Measurements from ENCODE around the gene NOA1.

NOA1 gene

DNA sequence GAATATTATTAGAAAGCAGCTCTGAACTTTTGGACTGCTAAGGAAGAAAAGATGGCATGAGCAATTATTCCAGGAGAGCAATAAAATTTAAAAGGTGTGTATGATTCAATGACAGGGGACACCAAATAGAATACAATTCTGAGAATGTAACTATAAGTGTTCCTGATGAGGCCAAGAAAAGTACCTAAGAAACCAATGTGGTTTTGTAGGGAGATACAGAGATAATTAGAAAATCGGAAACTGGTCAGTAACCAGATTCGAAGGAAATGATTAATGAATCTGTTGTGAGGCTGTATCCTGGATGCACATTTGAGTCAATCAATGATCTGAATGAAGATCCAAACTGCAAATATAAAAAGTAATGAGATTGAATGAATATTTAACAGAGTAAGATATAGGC is 6.0 kb downstream of the NOA1 start:
- no peak for DNase-seq (ENCODE audit: low read depth)
- TF ChIP-seq, protein P1, sequence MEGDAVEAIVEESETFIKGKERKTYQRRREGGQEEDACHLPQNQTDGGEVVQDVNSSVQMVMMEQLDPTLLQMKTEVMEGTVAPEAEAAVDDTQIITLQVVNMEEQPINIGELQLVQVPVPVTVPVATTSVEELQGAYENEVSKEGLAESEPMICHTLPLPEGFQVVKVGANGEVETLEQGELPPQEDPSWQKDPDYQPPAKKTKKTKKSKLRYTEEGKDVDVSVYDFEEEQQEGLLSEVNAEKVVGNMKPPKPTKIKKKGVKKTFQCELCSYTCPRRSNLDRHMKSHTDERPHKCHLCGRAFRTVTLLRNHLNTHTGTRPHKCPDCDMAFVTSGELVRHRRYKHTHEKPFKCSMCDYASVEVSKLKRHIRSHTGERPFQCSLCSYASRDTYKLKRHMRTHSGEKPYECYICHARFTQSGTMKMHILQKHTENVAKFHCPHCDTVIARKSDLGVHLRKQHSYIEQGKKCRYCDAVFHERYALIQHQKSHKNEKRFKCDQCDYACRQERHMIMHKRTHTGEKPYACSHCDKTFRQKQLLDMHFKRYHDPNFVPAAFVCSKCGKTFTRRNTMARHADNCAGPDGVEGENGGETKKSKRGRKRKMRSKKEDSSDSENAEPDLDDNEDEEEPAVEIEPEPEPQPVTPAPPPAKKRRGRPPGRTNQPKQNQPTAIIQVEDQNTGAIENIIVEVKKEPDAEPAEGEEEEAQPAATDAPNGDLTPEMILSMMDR (IDR thresholded peaks at IDR 0.05; ENCODE audit: low read depth, low read length, missing control alignments) = no peak
- in situ Hi-C loops (cut with HindIII; ENCODE audit: low sequenced_read_pairs) = no loop called here
- no peak overlapping the region for H3K4me3 ChIP-seq (ENCODE audit: low read depth, low read length)

DNA sequence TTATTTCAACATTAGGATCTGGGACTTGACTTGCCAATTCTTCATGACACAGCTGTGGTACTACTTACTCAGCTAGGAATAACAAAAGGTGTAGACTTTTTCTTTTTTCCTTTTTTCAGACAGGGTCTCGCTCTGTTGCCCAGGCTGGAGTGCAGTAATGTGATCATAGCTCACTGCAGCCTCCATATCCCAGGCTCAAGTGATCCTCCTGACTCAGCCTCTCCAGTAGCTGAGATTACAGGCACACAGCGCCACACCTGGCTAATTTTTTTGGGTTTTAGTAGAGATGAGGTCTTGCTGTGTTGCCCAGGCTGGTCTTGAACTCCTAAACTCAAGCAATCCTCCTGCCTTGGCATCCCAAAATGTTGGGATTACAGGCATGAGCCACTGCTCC is 16.3 kb downstream of the NOA1 start:
- no peak for DNase-seq (ENCODE audit: low read depth)
- H3K4me3 ChIP-seq (ENCODE audit: low read depth, low read length) = no peak overlapping the region
- TF ChIP-seq, protein P1 (IDR thresholded peaks at IDR 0.05; ENCODE audit: low read depth, low read length, missing control alignments) = no peak
- in situ Hi-C loops (cut with HindIII; ENCODE audit: low sequenced_read_pairs) = no loop called here

DNA sequence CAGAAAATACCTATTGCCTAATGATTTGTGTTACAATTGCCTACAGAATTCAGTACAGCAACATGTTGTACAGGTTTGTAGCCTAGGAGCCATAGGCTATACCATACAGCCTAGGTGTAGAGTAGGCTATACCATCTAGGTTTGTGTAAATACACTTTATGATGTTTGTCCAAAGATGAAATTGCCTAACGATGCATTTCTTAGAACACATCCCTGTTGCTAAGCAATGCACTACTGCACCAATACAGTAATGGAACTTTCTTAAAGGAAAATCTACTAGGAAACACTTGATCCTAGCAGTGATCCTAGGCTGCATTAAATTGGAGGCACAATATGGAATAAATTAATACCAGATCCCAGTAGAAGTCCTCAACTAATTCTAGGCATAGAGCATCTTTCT is 18.3 kb downstream of the NOA1 start:
- TF ChIP-seq, protein P1 (IDR thresholded peaks at IDR 0.05; ENCODE audit: low read depth, low read length, missing control alignments) = no peak
- no peak for DNase-seq (ENCODE audit: low read depth)
- no peak overlapping the region for H3K4me3 ChIP-seq (ENCODE audit: low read depth, low read length)
- in situ Hi-C loops (cut with HindIII; ENCODE audit: low sequenced_read_pairs) = no loop called here

DNA sequence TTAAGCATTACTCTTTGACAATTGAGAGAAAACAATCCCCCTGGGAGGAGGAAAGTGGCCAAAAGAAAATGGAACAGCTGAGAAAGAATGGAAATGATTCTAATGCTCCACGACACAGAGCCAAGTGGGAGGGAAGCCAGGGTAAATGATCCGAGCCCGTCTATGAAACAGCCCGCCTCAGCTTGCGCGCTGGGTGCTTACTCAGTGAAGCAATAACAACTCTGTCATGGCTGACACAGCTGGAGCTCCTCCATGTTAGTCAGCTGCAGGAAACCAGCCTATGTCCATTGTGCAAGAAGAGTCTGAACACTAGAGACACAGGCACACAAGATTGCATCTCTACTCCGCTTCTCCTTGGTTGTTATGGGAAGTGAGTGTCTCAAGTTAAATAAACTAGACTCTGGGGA is 19.3 kb downstream of the NOA1 start:
- TF ChIP-seq, protein P1 (IDR thresholded peaks at IDR 0.05; ENCODE audit: low read depth, low read length, missing control alignments) = no peak
- in situ Hi-C loops (cut with HindIII; ENCODE audit: low sequenced_read_pairs) = no loop called here

DNA sequence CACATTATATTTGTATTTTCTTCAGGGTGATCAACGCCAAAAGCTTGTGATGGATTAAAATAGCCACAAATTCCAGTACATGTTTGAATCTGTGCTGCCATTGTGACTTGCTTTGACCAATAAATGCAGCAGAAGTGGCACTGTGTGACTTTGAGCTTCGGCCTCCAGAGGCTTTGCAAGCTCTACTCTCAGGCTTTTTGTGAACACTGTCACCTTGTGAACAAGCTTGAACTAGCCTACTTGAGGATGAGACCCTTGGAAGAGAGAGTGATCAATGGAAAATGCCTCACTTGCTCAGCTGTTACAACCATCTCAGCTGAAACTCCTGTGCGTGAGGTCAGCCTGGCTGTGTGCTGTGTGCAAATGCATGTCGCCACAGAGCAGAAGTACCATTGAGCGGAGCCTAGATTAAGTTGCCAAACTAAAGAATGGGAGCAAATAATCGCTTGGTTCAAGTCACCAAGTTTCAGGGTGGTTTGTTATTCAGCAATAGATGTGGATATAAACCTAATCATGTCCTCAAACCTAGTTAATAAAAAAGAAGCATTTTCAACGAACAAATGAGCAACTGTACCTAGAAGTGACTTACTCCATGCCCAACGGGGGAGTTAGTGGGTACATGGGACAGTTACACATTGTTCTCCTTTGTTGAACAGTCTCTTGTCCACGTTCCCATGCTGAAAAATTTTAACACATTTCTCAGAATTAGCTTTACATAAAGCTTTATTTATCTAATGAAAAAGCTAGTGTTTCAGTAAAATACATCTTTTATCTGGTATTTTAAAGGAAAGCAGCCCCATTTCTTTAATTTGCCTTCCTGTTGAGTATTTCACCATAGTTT is 23.5 kb downstream of the NOA1 start:
- in situ Hi-C loops (cut with HindIII; ENCODE audit: low sequenced_read_pairs) = no loop called here
- TF ChIP-seq, protein P1 (IDR thresholded peaks at IDR 0.05; ENCODE audit: low read depth, low read length, missing control alignments) = no peak
- no peak overlapping the region for H3K4me3 ChIP-seq (ENCODE audit: low read depth, low read length)
- DNase-seq (ENCODE audit: low read depth) = no peak

More for the DNA sequence above, 19.3 kb downstream of the NOA1 start:
- H3K4me3 ChIP-seq (ENCODE audit: low read depth, low read length) = peak overlapping the region; percentile 2
- DNase-seq (ENCODE audit: low read depth) = peak; percentile 95

DNA sequence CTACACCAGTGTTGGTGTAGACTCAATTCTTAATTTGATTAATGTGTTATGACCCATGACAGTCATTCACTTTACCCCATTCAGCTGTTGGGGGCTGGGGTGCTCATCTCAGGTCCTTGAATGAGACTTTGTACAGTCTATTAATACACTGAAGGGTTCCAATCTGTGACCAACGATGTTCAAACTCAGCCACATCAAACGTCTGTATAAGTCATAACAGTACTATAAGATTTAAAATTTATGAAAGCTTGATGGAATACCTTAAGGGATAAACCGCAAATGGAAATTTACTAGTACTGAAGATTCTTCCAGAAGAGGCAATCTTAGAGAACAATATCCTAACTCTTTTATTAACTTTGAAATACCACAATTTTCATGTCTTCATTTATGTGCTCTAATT is 36.0 kb downstream of the NOA1 start:
- TF ChIP-seq, protein P1 (IDR thresholded peaks at IDR 0.05; ENCODE audit: low read depth, low read length, missing control alignments) = no peak

More for the DNA sequence above, 36.0 kb downstream of the NOA1 start:
- no peak for DNase-seq (ENCODE audit: low read depth)
- in situ Hi-C loops (cut with HindIII; ENCODE audit: low sequenced_read_pairs) = no loop called here
- H3K4me3 ChIP-seq (ENCODE audit: low read depth, low read length) = no peak overlapping the region

Measured in astrocyte of the cerebellum (primary cell).